HG03457 (cell line): ENCODE measurements around the gene KCTD16.

Experiments used
- ATAC-seq: cut with Tn5 transposase; IDR thresholded peaks from one replicate; pipeline ENCODE4 v1.9.1; 2021; ENCODE audit warnings: moderate number of reproducible peaks; ENCODE audit not compliant: unreplicated experiment

Gene KCTD16

DNA sequence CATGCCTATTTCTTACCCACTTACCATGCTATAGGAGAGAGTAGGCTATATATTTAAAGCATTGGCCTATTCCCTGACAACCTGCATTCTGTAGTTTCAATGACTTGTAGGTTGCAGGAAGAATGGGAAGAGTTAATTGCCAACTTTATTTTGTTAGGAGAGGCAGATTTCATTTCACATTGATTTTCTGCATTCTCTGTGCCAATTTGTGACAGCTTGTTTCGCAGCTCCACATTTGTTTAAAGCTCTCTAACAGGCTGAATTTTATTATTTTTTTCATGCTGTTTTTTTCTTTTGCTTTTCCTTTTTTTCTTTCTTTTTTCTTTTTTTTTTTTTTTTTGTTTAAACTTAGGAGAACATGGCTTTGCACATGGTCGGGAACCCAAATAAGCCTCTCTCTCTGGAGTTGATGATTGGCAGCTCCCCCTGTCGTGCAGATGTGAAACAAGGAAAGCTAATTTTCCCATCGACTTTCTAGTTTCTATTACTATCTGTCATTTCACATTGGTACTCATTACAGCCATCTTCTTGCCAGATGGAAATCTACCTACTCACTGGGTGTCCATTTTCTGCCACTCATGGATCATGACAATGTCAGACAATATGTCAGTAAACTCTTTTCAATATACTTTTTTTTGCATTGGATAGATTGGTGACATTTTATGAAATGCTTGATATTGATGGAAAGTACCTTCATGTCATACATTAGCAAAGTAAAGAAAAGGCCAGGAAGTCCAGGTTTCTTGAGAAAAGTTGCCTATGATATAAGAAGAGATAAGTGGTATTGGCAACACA is 223.2 kb downstream of the KCTD16 start:
- no peak for ATAC-seq

GRCh38 chr5:144395704-144396103 is 225.0 kb downstream of the KCTD16 start:
- no peak for ATAC-seq

DNA sequence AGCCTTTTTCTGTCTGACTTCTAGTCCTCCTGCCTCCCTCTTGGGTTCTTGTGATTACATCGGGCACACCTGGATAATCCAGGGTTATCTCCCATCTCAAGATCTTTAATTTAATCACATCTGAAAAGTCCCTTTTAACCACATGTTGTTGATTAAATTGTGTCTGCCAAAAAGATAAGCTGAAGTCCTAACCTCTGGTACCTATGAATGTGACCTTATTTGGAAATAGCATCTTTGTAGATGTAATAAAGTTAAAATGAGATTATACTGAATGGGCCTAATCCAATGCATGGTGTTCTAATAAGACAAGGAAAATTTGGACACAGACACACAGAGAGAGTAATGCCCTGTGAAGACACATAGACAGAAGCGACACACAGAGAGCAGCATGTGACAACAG is 232.4 kb downstream of the KCTD16 start:
- no peak for ATAC-seq

GRCh38 chr5:144403817-144404420 is 233.2 kb downstream of the KCTD16 start:
- no peak for ATAC-seq

DNA sequence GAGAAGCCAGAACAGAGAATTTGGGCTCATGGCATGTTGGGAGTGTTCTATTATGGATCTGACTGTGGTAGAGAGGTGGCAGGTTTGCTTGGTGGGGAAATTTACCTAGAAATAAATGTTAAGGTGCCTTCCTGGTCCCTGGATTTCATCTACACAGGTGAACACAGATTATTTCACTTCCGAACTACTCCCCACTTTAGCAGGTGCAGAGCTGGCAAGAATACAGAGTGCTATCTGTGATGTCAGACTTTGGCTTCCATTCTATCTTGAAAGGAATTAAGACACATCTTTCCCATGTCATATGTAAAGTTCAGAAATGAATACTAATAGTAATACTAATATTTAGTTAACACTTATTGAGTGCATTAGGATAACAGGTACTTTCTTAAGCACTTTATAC is 234.0 kb downstream of the KCTD16 start:
- ATAC-seq, result no peak

- ATAC-seq, result no peak
Measured at GRCh38 chr5:144405991-144406390, 235.3 kb downstream of the KCTD16 start.

DNA sequence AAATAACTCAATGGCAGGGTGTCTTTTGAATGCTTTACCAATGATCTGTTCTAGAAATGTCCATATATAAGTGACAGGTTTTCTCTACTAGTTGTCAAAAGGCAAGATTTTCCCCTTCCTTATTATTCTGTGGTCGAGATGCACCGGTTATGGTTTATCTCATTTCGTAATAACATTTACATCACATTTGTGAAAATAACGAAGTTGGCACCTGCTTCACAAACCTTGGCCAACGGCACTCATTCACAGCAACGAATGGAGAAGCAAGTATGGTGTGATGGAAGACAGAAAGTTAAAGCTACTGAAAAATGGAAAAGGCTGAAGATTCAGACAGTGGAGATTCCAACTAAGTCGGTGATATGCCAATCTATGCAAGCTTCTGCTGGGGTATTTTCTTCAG is 235.8 kb downstream of the KCTD16 start:
- no peak for ATAC-seq

DNA sequence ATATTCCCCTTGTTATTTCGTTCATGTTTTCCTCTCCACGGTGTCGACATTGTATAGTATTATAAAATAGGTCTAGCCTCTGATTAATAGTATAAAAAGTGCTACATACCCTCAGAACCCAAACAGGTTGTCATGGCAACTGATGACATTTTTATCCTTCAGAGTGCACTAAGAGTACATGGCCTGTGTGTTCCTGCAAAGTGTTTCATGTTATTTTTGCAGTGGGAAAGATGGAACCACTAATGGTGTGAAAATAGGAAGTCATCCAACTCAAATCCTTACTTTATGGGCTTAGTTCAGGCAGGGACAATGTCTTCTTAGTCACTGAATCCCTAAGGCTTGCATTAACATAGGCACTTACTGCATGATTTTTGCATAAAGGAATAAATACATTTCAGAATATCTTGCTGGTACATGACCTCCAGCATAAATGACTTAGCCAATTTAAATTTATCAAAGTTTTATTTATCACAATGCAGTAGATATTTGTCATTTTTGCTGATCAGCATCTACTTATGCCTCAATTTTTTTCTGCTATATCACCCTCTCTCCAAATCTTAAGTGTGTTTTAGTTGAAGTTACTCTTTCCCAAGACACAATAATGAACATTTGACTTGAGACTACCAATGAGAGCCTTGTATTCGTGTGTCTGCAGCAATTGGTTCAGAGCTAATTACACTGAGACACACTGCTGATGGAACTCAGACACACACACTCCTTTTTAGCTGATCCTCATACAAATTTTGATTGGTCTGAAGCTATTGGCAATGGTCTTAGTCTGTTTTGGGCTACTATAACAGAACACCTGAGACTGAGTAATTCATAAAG is 243.7 kb downstream of the KCTD16 start:
- ATAC-seq, result no peak

DNA sequence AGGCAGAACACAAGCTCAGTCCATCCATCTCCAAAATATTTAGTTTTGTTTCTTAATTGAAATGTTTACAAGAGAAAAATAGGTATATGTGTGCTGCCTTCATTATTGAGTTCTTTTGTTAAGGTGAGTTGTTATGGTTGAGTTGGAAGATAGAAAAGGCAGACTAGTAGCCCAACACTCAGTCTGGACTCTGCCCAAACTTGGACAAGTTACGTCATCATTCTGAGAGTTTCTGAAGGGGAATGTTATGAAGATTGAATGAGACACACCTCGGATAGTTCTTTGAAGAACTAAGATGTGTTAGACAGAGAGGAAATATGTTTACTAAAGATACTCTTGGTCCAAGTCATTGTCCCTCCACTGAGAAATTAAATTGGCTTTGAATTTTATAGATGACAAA is 245.5 kb downstream of the KCTD16 start:
- no peak for ATAC-seq

DNA sequence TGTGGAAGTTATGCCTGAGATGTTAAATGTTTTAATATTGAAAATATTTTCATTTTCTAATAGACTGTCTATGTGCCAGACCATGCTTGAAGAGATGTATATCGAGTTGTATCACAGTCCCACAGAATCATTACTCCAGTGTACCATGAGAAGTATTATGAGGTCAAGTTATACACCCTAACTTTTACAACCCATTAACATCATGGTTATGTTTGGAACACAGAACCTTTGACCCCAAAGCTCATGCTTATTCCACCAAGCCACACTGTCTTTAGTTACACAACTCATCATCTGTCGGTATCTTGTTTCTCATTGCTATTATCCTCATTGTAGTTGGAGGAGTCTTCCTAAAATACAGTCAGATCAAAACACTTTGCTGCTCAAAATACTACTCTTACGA is 248.0 kb downstream of the KCTD16 start:
- no peak for ATAC-seq

GRCh38 chr5:144421411-144421810 is 250.7 kb downstream of the KCTD16 start:
- no peak for ATAC-seq

DNA sequence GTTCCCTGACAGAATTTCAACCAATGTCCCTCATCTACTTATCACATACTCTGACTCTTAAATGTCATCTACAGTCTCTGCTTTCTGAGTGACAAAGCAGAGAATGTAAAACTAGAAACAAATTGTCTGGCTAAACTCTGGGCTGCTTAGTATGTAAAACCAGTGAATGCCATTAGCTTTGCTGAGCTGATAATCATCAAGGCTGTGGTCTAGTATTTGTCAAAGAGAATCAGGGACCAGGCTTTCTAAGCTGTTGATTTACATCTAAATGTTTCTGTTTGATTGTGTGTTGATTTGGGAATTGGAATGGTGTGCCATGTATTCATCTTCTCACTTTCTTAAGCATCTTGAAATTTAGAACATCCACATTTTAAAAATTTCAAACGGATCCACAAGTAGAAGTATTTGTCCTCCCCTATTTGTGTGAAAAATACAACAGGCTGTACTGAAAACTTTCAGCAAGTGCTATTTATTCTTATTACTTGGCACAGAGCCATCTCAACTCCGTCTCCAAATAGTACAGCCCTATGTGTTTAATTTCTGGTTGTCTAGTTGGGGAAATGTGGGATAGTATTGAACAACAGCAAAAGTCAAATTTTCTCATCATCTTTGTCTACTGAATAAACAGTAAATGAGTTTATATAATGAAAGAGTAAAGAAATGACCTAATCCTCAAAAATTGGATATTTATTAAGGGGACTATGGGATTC is 251.5 kb downstream of the KCTD16 start:
- ATAC-seq, result no peak

GRCh38 chr5:144427866-144428265 is 257.2 kb downstream of the KCTD16 start:
- no peak for ATAC-seq

- no peak for ATAC-seq
Measured at GRCh38 chr5:144428326-144428725, 257.7 kb downstream of the KCTD16 start.

DNA sequence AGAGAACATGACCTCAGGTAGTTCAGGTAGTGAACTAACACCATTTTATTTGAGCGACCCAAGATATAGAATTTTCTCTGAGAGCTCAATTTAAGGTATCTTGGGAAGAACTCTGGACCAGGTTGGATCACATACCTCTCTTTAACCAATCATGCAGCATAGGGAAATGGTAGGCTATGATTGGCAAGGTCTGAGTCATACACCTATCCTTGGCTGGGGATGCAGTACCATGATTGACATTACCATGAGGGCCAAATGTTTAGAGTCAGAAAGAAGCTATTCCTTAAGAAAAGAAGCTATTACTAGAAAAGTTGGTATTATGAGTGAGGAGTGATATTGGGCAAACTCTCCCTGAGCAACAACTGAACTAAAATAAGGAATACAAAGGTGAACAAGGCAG is 258.7 kb downstream of the KCTD16 start:
- no peak for ATAC-seq

DNA sequence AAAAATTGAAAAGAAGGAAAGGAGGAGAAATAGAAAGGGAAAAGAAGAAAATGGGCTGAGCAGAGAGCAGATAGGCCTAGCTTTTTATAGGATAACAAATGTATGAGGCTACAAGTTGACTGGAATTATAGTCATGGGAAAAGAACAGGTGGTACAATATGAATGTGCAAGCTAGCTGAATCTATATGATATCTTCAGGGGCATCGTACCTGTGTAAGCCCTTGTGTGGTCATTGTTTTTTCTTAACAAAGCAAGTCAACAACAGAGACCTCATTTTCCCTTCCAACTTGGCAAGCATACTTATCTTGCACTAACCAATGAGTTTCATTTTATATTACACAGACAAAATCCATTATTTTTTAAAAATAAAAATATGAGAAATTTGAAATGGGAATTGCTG is 259.2 kb downstream of the KCTD16 start:
- ATAC-seq, result no peak

DNA sequence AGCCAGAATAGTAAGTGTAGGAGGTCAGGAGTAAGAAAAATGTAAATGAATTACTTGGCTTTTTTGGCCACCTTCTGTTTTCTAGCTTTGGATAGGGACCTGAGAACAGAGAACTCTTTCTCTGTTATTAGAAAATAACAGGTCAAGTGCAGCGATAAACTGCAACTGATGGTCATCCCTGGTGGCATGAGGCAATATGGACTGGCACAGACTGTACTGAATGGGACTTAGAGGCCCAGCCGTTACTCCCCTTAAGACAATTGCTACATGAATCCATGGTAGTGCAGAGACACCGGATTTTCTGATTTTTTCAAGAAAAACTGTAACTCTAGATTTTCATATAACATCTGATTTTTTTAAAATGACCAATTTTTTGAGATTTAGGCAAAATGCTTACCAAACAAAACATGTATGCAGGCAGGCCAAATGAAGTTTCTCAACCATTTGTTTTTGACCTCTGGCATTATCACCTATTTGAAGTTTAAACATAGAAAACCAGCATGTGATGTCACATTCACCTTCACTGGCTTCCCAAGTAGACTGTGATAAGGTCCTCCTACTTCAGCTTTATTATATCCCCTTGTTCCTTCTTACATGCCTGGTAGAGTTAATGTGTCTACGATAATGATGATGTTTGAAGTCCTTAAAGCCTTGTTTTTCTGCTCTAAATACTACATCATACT is 262.6 kb downstream of the KCTD16 start:
- no peak for ATAC-seq

DNA sequence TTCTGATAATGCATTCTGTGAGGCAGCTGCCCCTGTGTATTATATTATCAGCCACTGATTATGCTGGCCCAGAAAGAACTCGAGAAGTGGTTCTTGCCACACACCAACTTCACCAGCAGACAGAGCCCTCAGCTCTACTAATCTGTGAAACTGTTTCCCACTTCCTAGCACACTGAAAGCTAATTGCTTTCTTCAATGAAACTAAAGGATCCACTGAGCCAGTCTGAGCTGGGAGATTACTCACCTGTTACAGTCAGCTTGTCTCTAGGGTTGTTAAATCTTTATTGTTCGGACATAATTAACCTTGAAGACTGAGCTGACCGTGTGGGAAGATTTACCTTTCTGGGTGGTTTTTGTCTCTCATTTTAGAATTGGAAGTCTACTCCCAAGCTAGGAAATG is 263.2 kb downstream of the KCTD16 start:
- no peak for ATAC-seq

GRCh38 chr5:144436007-144436406 is 265.3 kb downstream of the KCTD16 start:
- no peak for ATAC-seq

GRCh38 chr5:144438237-144438636 is 267.6 kb downstream of the KCTD16 start:
- ATAC-seq, result no peak

GRCh38 chr5:144448457-144448856 is 277.8 kb downstream of the KCTD16 start:
- no peak for ATAC-seq
